Upper lobe of left lung (tissue), 6 donors: ENCODE data around the gene CCDC126. TPM values are rescaled to one million over a fixed set of nuclear protein-coding genes. Genes with fewer than 3 reads are reported as not detected.

ENCODE experiments used
- ATAC-seq, 2 donors: fragments of 200-7000 bp; cut with Tn5 transposase; one replicate each; pipeline ENCODE4 v1.9.1; 2022; ENCODE audit warnings: mild to moderate bottlenecking in 2 of 2, moderate library complexity in 2 of 2; ENCODE audit not compliant: low FRiP score in 2 of 2
- DNase-seq, 2 donors: peaks; one replicate each; pipeline ENCODE4 v3.0.0-alpha.2; 2019 to 2020
- H3K27ac ChIP-seq, 4 donors: fragments of 200-600 bp; sonication (generic); one replicate each; pipeline ENCODE4 v1.5.1; 2016 to 2019
- H3K27me3 ChIP-seq, 4 donors: fragments of 200-600 bp; sonication (generic); one replicate each; pipeline ENCODE4 v1.5.1; 2017 to 2019
- H3K36me3 ChIP-seq, 4 donors: fragments of 200-600 bp; sonication (generic); one replicate each; pipeline ENCODE4 v1.5.1; 2016 to 2019
- H3K4me1 ChIP-seq, 4 donors: fragments of 200-600 bp; sonication (generic); one replicate each; pipeline ENCODE4 v1.5.1; 2018 to 2019
- H3K4me3 ChIP-seq, 4 donors: fragments of 200-600 bp; sonication (generic); one replicate each; pipeline ENCODE4 v1.5.1; 2017 to 2019; ENCODE audit warnings: mild to moderate bottlenecking in 2 of 4, moderate library complexity in 1 of 4
- H3K9me3 ChIP-seq, 4 donors: fragments of 200-600 bp; sonication (generic); one replicate each; pipeline ENCODE4 v1.5.1; 2018 to 2019
- EP300 ChIP-seq, 4 donors: sonication (generic); formaldehyde crosslinking; IDR thresholded peaks; one replicate each; pipeline ENCODE4 v1.5.1; 2017; ENCODE audit warnings: antibody characterized with exemption in 4 of 4, control low read depth in 2 of 4
- POLR2A ChIP-seq, 4 donors: fragments of 450-650 bp; IDR thresholded peaks; one replicate each; pipeline ENCODE4 v1.5.1; 2016 to 2017; ENCODE audit warnings: antibody characterized with exemption in 4 of 4, mild to moderate bottlenecking in 2 of 4
- POLR2AphosphoS5 ChIP-seq, 2 donors: sonication (generic); formaldehyde crosslinking; IDR thresholded peaks; one replicate each; pipeline ENCODE4 v1.5.1; 2017; ENCODE audit warnings: antibody characterized with exemption in 2 of 2
- WGBS, 2 donors: methylation state at CpG; one replicate each; pipeline ENCODE4 v1.1.5; 2017 to 2018; 5-methylcytosine and 5-hydroxymethylcytosine counted together
- total RNA-seq, 6 donors: library from RNA; depleted of rRNA in 4 of 6; stranded (reverse); fragments of >200 nt in 4 of 6; gene quantifications; one replicate each; pipeline versions ENCODE4 v1.1.0 to v1.2.1, GENCODE V29; 2016 to 2021
- TF ChIP-seq, protein P1 (sequence below), 6 experiments: fragments of 450-650 bp in 4 of 6; fragments of 200-600 bp in 2 of 6; sonication (generic) in 2 of 6; IDR thresholded peaks; one replicate each; pipeline ENCODE4 v1.5.1; 2016 to 2019; ENCODE audit warnings: antibody characterized with exemption in 6 of 6
- donor health status: DM: no; HTN: no; CAD: no; lungs with moderate emphysema.
- donor health status: DM: no; HTN: yes; CAD: no; lungs with severe emphysema.

CCDC126 gene
- total RNA-seq, 6 donors from 2014 or later: 11.5 to 48.2 (median 14.7) TPM

DNA sequence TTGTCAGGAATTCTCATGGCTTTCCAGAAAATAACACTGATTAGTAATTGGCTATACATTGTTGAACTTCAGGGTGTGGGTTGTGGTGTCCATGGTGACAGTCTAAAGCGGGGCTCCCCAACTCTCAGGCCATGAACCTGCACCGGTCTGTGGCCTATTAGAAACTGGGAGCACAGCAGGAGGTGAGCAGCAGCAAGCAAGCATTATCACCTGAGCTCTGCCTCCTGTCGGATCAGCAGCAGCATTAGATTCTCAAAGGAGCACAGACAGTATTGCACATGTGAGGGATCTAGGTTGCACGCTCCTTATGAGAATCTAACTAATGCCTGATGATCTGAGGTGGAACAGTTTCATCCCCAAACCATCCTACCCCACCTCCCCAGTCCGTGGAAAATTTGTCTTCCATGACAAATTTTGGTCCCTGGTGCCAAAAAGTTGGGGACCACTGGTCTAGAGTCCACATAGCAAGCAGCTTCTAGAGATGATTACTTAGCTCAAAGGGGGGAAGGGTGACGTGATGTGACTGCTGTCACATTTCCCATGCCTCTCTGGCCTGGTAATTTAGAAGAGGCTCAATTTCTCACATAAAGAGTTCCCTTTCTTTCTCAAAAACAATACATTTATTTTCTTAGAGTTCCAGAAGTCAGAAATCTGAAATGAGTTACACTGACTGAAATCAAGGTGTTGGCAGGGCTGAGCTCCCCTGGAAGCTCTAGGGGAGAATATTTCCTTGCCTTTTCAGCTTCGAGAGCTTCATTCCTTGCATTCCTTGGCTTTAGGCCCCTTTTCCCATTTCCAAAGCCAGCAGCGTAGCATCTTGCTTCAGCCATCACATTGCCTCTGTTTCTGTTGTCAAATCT, 65.2 kb downstream of the CCDC126 start:
- no peak overlapping the region for H3K4me3 ChIP-seq
- H3K27me3 ChIP-seq: no peaks in the 10 kb centered on the region
- H3K4me1 ChIP-seq: no peaks in the 10 kb centered on the region
- H3K36me3 ChIP-seq: no peaks in the 10 kb centered on the region
- no peak for DNase-seq
- no peak for TF ChIP-seq POLR2AphosphoS5 (IDR thresholded peaks at IDR 0.05)
- TF ChIP-seq EP300 (IDR thresholded peaks at IDR 0.05): no peak
- TF ChIP-seq, protein P1, sequence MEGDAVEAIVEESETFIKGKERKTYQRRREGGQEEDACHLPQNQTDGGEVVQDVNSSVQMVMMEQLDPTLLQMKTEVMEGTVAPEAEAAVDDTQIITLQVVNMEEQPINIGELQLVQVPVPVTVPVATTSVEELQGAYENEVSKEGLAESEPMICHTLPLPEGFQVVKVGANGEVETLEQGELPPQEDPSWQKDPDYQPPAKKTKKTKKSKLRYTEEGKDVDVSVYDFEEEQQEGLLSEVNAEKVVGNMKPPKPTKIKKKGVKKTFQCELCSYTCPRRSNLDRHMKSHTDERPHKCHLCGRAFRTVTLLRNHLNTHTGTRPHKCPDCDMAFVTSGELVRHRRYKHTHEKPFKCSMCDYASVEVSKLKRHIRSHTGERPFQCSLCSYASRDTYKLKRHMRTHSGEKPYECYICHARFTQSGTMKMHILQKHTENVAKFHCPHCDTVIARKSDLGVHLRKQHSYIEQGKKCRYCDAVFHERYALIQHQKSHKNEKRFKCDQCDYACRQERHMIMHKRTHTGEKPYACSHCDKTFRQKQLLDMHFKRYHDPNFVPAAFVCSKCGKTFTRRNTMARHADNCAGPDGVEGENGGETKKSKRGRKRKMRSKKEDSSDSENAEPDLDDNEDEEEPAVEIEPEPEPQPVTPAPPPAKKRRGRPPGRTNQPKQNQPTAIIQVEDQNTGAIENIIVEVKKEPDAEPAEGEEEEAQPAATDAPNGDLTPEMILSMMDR (IDR thresholded peaks at IDR 0.05): no peak
- TF ChIP-seq POLR2A (IDR thresholded peaks at IDR 0.05): no peak
- ATAC-seq: no peak
- WGBS, 2 donors: 73 to 76% methylated on average over 8 of the region's 8 CpGs
- H3K27ac ChIP-seq: no peak overlapping the region
- peaks cover 0 to 8% (median 3%) of the 10 kb centered on the region in 4 donors for H3K9me3 ChIP-seq

DNA sequence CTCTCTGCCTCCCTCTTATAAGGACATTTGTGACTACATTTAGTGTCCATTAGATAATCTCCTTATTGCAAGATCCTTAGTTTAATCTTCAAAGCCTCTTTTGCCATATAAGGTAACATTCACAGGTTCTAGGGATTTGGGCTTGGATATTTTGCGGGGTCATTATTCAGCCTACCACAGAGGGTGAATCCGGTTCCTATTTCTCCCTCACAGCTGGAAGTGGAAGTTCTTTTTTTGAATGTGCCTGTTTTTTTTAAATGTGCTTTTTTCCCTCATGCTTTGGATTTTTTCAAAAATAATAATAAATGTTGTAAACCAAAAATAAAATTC, 65.8 kb downstream of the CCDC126 start:
- H3K36me3 ChIP-seq: no peaks in the 10 kb centered on the region
- 91 to 95% methylated on average over 2 of the region's 2 CpGs for WGBS, 2 donors
- no peaks in the 10 kb centered on the region for H3K4me1 ChIP-seq
- H3K9me3 ChIP-seq: peaks cover 0 to 8% (median 3%) of the 10 kb centered on the region in 4 donors
- TF ChIP-seq EP300 (IDR thresholded peaks at IDR 0.05) (no peak), POLR2A (IDR thresholded peaks at IDR 0.05) (no peak), POLR2AphosphoS5 (IDR thresholded peaks at IDR 0.05) (no peak)
- TF ChIP-seq, protein P1 (IDR thresholded peaks at IDR 0.05): no peak
- ATAC-seq (no peak), DNase-seq (no peak)
- H3K27me3 ChIP-seq: no peaks in the 10 kb centered on the region
- no peak overlapping the region for H3K27ac ChIP-seq
- no peak overlapping the region for H3K4me3 ChIP-seq

DNA sequence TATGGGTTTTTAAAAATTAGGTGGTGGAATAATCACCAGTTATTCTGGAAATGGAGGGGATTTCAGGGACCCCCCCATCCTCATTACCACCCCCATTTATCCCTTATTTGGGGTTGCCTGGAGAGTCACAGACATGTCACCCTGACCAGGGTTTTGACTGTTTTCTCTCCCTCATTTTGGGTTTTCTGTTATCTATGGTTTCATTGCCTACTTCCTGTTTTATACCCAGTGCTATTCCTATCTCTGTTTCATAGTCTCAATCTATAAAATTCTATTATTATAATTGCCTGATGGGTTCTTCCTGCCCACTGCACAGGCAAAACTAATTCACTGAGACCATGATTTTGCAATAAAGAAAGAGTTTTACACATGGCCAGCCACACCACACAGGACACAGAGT, 66.9 kb downstream of the CCDC126 start:
- DNase-seq (no peak), ATAC-seq (no peak)
- Histone ChIP-seq H3K9me3 (peaks cover 0 to 3% (median under 1%) of the 10 kb centered on the region in 4 donors), H3K27me3 (no peaks in the 10 kb centered on the region), H3K27ac (no peak overlapping the region), H3K4me3 (no peak overlapping the region), H3K4me1 (no peaks in the 10 kb centered on the region), H3K36me3 (no peaks in the 10 kb centered on the region)
- TF ChIP-seq POLR2A (IDR thresholded peaks at IDR 0.05) (no peak), POLR2AphosphoS5 (IDR thresholded peaks at IDR 0.05) (no peak), EP300 (IDR thresholded peaks at IDR 0.05) (no peak)
- TF ChIP-seq, protein P1 (IDR thresholded peaks at IDR 0.05): no peak

DNA sequence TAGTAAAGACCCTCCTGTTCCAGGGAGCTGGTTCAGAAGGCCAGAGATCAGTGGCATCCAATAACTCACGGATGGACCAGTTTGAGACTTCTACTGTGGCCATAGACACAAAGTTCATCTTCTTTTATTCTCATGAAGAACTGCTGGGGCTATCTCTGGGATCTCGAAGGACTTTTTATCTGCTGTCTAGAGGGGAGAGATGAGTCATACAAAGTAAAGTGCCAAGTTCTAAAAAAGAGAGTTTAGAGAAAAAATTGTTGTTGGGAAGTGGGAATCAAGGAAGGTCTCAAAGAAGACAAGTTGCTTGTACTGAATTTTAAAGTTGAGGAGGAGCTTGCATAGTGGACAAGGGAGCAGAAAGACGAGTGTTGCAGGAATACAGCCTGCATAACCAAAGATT, 74.9 kb downstream of the CCDC126 start:
- no peaks in the 10 kb centered on the region for H3K36me3 ChIP-seq
- no peak overlapping the region for H3K4me3 ChIP-seq
- H3K9me3 ChIP-seq: no peaks in the 10 kb centered on the region
- DNase-seq: no peak
- no peaks in the 10 kb centered on the region for H3K4me1 ChIP-seq
- WGBS, 2 donors: 80 to 82% methylated on average over 3 of the region's 3 CpGs
- no peak for ATAC-seq
- no peak overlapping the region for H3K27ac ChIP-seq
- H3K27me3 ChIP-seq: no peaks in the 10 kb centered on the region
- TF ChIP-seq, protein P1 (IDR thresholded peaks at IDR 0.05): no peak
- TF ChIP-seq POLR2A (IDR thresholded peaks at IDR 0.05): no peak
- no peak for TF ChIP-seq POLR2AphosphoS5 (IDR thresholded peaks at IDR 0.05)
- TF ChIP-seq EP300 (IDR thresholded peaks at IDR 0.05): no peak
